Activated CD4-positive, CD25-positive, alpha-beta regulatory T cell (primary cell): Measurements from ENCODE around the gene TACC2.
"Not testable (repeated sequence)": the region's sequence is repeated elsewhere in the genome, so short reads cannot be mapped to it uniquely, and the experiment has no call there.

Experiments
- DNase-seq, 4 experiments: peaks; one replicate each; lab custom pipeline; 2025; lab: John Stamatoyannopoulos, UW

Gene TACC2

DNA sequence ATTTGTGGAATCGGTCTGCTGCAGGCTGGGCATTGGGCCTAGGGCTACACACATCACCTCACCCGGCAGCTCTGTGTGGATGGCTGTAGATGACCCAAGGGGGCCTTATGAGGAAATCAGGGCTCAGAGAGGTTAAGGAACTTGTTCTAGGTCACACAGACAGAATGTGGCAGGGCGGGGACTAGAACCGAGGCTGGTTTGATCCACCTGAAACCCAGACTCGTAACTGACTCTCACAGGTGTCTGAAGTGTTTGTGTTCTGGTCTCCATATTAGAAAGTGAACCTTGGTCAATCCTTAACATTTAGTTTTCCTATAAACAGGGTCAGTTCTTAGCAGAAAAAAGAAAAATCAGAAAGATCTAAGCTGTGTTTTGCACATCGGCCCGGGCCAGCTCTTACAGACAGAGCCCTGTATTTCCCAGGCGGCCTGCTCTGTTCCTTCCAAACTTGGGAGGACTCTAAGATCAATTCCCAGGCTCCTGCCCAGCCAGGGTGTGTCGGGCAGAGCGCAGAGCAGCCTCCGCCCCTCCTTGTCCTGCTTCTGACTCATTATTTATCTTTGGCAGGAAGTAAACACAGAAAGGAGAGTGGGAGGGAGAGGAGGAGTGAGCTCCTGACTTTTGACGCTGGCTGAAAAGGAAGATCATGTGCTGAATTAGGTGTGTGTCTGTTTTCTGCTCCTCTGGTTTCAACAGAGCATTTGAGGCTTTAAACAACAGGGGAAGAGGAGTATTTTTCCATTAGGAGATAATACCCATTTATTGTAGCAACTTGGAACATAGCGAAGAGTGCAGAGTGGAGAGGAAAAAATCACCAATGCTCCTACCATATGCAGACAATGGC is 74.1 kb downstream of the TACC2 start:
- no peak for DNase-seq

DNA sequence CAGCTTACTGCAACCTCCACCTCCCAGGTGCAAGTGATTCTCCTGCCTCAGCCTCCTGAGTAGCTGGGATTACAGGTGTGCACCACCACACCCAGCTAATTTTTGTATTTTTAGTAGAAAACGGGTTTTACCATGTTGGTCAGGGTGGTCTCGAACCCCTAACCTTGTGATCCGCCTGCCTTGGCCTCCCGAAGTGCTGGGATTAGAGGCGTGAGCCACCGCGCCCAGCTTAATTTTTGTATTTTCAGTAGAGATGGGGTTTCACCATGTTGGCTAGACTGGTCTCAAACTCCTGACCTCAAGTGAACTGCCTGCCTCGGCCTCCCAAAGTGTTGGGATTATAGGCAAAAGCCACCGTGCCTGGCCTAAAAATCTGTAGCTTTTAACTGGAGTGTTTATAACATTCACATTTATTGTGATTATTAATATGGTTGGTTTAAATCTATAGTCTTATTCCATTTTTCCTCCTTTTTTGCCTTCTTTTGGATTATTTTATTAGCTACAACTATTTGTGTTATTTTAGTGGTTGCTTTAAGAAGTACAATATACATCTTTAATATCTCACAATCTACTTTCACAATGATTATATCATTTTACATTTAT is 77.5 kb downstream of the TACC2 start:
- not testable (repeated sequence) for DNase-seq

GRCh38 chr10:122068844-122069243 is 79.9 kb downstream of the TACC2 start:
- no peak for DNase-seq

DNA sequence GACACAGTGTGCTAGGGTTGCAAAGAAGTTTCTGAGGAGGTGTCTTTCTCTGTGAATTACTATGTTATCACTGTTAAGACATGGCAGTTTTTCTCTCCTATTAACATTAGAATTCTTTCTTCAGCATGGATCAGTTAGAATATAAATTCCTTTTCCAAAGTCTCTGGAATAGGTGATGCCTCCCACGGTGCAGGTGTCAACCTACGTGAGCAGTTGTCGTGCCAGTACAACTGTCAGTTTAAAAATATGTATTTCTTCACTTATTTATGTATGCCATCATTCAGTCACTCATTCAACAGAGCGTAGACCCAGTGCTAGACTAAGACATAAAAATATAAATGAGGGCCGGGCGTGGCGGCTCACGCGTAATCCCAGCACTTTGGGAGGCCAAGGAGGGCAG is 83.5 kb downstream of the TACC2 start:
- no peak for DNase-seq

DNA sequence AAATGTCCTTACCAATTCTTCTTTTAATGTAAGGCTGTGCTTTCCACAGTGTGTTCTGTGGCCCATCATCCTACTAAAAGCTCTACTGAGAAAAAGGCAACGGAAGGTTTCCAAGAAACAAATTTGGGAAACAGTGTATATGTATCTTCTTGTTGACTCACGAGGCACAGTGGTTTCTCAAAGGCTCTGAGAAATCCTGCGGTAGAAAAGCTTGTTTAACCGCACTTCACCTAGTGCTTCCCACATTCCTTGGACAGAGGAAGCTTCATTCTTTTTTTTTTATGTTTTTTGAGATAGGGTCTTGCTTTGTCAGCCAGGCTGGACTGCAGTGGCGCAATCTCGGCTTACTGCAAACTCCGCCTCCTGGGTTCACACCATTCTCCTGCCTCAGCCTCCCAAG is 84.5 kb downstream of the TACC2 start:
- DNase-seq = no peak

DNA sequence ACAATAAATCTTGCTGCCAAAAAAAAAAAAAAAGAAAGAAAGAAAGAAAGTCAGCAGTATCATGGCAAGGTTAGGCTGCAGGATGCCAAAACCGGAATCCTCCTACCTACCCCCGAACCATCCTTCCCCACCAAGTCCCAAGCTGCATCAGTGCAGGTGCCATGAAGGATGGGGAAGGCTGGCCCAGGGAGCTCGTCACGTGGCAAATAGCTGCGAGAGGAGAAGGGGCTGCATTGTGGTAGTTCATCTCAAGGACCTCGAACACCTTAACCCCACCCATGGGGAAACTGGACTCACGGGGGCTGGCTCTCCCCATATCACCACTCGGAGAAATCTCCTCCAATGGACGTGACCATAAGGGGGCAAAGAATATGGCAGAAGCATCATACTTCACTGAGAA is 86.2 kb downstream of the TACC2 start:
- no peak for DNase-seq

GRCh38 chr10:122075876-122076275 is 86.9 kb downstream of the TACC2 start:
- DNase-seq = not testable (repeated sequence)

DNA sequence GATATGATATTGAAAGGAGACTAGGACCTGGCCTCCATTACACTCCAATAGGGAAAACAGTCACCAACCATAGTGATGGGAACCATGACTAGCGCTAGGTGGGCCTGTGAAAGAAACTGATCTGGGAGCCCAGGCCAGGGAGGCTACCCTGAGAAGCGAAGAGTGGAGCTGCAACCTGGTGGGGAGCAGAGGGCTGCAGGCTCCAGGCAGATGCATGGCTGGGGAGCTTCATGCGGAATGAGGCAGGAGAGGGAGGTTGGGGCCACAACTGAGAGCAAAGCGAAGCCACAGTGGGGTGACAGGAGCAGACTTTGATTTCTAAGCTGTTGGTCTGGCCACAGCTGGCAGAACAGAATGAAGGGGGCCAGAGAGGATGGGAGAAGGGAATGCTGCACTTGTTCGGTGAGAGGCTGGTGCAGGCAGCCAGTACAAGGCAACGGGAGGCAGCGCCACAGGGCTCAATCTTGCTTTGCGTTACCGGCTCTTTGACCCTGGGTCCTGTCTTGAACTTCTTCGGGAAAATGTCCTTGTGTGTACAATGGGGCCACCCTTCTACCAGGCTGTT is 88.4 kb downstream of the TACC2 start:
- no peak for DNase-seq

DNA sequence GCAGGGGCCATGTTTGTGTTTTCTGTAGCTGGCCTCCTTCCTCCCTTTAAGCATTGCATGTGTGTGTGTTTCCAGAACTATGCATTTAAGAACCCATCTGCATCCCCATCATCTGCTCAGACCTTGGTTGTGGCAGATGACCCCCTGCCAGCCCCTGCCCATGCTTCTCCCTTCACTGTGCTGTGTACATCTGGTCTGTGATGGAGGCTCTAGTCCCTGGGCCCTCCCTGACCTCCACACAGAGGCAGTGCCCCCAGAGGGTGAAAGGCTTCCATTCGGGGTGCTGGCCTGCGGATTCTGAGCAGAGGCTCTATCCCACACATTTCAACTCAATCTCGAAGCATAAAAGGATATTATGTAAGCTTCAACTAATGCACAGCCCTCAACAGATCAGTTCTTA is 89.4 kb downstream of the TACC2 start:
- no peak for DNase-seq

DNA sequence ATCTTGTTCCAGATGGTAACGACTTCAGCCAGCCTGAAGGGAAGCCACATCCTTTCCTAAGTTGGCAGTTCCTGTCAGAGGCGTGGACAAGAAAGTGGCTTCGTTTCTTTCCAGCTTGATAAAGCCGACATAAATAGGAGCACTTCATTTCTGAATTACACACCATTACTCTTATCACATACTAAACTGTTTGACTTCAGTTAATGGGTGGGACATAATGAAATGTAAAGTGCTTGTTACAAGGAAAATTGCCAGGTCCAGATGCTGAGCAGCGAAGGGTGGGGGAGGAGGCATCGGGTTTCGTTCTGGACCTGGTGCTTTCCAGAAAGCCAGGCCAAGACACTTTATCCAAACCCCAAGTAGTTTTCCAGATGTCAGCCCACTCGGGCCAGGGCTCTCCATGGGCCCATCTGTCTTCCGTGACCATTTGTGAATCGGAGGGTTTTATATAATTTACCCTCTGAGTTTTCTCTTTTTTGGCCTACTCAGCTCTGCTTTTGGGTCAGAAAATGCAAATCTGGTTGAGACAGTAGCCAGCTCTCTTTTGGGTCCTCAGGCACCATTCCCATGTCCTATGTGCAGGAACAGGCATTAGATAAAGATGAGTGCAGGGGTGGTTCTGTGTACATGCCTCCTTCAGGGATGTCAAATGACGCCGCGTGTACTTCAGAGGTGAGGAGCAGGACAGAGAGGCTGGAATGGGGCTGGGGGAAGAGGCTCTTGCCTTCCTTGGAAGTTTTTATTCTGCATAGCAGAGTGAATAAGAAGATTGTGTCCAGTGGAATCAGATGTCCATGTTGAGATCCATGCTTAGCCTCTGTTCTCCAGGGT is 90.2 kb downstream of the TACC2 start:
- no peak for DNase-seq

- no peak for DNase-seq
Observed at GRCh38 chr10:122082616-122083477, 93.9 kb downstream of the TACC2 start.

- DNase-seq = no peak
Observed at GRCh38 chr10:122083478-122084025, 94.6 kb downstream of the TACC2 start.

DNA sequence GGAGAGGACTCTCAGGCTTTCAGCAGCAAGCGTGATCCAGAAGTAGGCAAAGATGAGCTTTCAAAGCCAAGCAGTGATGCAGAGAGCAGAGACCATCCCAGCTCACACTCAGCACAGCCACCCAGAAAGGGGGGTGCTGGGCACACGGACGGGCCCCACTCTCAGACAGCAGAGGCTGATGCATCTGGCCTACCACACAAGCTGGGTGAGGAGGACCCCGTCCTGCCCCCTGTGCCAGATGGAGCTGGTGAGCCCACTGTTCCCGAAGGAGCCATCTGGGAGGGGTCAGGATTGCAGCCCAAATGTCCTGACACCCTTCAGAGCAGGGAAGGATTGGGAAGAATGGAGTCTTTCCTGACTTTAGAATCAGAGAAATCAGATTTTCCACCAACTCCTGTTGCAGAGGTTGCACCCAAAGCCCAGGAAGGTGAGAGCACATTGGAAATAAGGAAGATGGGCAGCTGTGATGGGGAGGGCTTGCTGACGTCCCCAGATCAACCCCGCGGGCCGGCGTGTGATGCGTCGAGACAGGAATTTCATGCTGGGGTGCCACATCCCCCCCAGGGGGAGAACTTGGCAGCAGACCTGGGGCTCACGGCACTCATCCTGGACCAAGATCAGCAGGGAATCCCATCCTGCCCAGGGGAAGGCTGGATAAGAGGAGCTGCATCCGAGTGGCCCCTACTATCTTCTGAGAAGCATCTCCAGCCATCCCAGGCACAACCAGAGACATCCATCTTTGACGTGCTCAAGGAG is 95.5 kb downstream of the TACC2 start:
- DNase-seq = no peak

DNA sequence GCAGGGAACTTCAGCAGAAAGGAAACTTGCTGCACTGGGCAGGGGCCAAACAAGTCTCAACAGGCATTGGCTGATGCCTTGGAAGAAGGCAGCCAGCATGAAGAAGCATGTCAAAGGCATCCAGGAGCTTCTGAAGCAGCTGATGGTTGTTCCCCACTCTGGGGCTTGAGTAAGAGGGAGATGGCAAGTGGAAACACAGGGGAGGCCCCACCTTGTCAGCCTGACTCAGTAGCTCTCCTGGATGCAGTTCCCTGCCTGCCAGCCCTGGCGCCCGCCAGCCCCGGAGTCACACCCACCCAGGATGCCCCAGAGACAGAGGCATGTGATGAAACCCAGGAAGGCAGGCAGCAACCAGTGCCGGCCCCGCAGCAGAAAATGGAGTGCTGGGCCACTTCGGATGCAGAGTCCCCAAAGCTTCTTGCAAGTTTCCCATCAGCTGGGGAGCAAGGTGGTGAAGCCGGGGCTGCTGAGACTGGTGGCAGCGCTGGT is 96.5 kb downstream of the TACC2 start:
- DNase-seq = no peak

GRCh38 chr10:122086416-122087240 is 97.7 kb downstream of the TACC2 start:
- DNase-seq = no peak

DNA sequence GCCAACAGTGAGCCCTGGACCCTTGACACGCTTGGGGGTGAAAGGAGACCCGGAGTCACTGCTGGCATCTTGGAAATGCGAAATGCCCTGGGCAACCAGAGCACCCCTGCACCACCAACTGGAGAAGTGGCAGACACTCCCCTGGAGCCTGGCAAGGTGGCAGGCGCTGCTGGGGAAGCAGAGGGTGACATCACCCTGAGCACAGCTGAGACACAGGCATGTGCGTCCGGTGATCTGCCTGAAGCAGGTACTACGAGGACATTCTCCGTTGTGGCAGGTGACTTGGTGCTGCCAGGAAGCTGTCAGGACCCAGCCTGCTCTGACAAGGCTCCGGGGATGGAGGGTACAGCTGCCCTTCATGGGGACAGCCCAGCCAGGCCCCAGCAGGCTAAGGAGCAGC is 98.5 kb downstream of the TACC2 start:
- no peak for DNase-seq

DNA sequence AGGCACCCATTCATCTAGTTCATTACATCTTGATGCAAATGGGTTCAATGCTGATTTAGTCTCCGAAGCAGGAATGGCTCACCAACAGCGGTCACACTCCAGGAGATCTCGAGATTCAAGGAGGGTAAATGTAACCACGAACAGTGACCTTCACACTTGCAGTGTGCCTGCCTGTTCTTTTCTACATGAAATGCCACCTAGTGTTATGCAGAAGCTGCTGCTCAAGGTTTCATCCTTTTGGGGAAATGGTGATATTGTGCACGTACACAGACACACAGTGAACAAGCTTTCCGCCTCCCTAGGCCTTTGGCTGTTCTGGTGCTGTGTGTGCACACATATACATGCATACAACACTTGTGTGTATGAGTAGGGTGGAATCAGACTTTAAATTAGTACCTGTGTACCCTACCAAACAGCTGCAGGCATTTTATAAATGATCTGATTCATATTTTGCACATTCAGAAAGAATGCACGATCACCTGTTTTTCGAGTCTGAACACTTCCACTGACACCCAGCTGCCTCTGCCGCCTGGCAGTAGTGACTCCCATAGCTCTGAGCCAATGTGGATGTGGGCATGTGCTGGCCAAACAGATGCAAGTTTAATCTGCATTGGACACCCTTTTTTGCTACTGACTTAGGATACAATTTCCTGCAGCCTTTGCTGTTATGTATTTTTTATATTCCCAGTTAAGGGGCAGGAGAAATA is 100.5 kb downstream of the TACC2 start:
- no peak for DNase-seq

GRCh38 chr10:122091722-122092121 is 102.8 kb downstream of the TACC2 start:
- no peak for DNase-seq

GRCh38 chr10:122093076-122093475 is 104.1 kb downstream of the TACC2 start:
- no peak for DNase-seq
